ENCODE measurements around the gene CCRL2. TPM values are rescaled to one million over a fixed set of nuclear protein-coding genes. Genes with fewer than 3 reads are reported as not detected.
"Not testable (repeated sequence)": the region's sequence is repeated elsewhere in the genome, so short reads cannot be mapped to it uniquely, and the experiment has no call there.

Gene CCRL2
- polyA plus RNA-seq, 1 donor from 2014 or later: not detected

- TF ChIP-seq TAF1 (IDR thresholded peaks at IDR 0.05; ENCODE audit: low read depth): no peak
- no peak for TF ChIP-seq EZH2 (IDR thresholded peaks at IDR 0.05; ENCODE audit: borderline replicate concordance, insufficient read depth, low read length, poor library complexity, severe bottlenecking)
- no peak for TF ChIP-seq CTCF (IDR thresholded peaks at IDR 0.05; ENCODE audit: poor library complexity, severe bottlenecking)
- TF ChIP-seq POLR2AphosphoS5 (IDR thresholded peaks at IDR 0.05): no peak
- no peak for TF ChIP-seq SMC3 (conservative IDR thresholded peaks at IDR 0.05; ENCODE audit: poor library complexity)
- no peak for TF ChIP-seq RAD21 (conservative IDR thresholded peaks at IDR 0.05)
- TF ChIP-seq REST (IDR thresholded peaks at IDR 0.05; ENCODE audit: borderline replicate concordance): no peak
- no peak for TF ChIP-seq EP300 (conservative IDR thresholded peaks at IDR 0.05; ENCODE audit: poor library complexity, severe bottlenecking)
- TF ChIP-seq MXI1 (conservative IDR thresholded peaks at IDR 0.05; ENCODE audit: poor library complexity, severe bottlenecking): no peak
- no peaks in the 10 kb centered on the region for H3K36me3 ChIP-seq (ENCODE audit: insufficient read depth, low read length)
- H3K4me3 ChIP-seq (ENCODE audit: low read length): no peak overlapping the region
- no peaks in the 10 kb centered on the region for H3K79me2 ChIP-seq (replicated peaks; ENCODE audit: insufficient read depth, low read length)
- no peak overlapping the region for H3K4me2 ChIP-seq (ENCODE audit: low read length)
- H2AFZ ChIP-seq (ENCODE audit: low read depth, low read length): no peak overlapping the region
- no peak overlapping the region for H3K27ac ChIP-seq (ENCODE audit: low read length)
- H3K9me3 ChIP-seq (ENCODE audit: low read length): no peaks in the 10 kb centered on the region
- no peaks in the 10 kb centered on the region for H3F3A ChIP-seq (ENCODE audit: insufficient read depth, low read length, poor library complexity, severe bottlenecking)
- no peaks in the 10 kb centered on the region for H4K20me1 ChIP-seq (ENCODE audit: insufficient read depth)
- H3K9me2 ChIP-seq (ENCODE audit: insufficient read depth, low read length): no peaks in the 10 kb centered on the region
- H3K27me3 ChIP-seq (ENCODE audit: insufficient read depth, low read depth, low read length): no peaks in the 10 kb centered on the region
- no peak overlapping the region for H3K9ac ChIP-seq (ENCODE audit: low read length)
Measured at GRCh38 chr3:46383951-46384330, 23.1 kb upstream of the CCRL2 start.

GRCh38 chr3:46386205-46386604 is 20.9 kb upstream of the CCRL2 start:
- no peak overlapping the region for H3K27ac ChIP-seq (ENCODE audit: low read length)
- H3K4me3 ChIP-seq (ENCODE audit: low read length): no peak overlapping the region
- no peaks in the 10 kb centered on the region for H4K20me1 ChIP-seq (ENCODE audit: insufficient read depth)
- TF ChIP-seq SMC3 (conservative IDR thresholded peaks at IDR 0.05; ENCODE audit: poor library complexity): no peak
- no peak for TF ChIP-seq POLR2AphosphoS5 (IDR thresholded peaks at IDR 0.05)
- no peak for TF ChIP-seq MXI1 (conservative IDR thresholded peaks at IDR 0.05; ENCODE audit: poor library complexity, severe bottlenecking)
- no peak for TF ChIP-seq CTCF (IDR thresholded peaks at IDR 0.05; ENCODE audit: poor library complexity, severe bottlenecking)
- TF ChIP-seq EP300 (conservative IDR thresholded peaks at IDR 0.05; ENCODE audit: poor library complexity, severe bottlenecking): no peak
- TF ChIP-seq REST (IDR thresholded peaks at IDR 0.05; ENCODE audit: borderline replicate concordance): no peak
- TF ChIP-seq EZH2 (IDR thresholded peaks at IDR 0.05; ENCODE audit: borderline replicate concordance, insufficient read depth, low read length, poor library complexity, severe bottlenecking): no peak
- TF ChIP-seq RAD21 (conservative IDR thresholded peaks at IDR 0.05): no peak
- TF ChIP-seq TAF1 (IDR thresholded peaks at IDR 0.05; ENCODE audit: low read depth): no peak
- H3K79me2 ChIP-seq (replicated peaks; ENCODE audit: insufficient read depth, low read length): no peaks in the 10 kb centered on the region
- no peaks in the 10 kb centered on the region for H3K36me3 ChIP-seq (ENCODE audit: insufficient read depth, low read length)
- H3K9me2 ChIP-seq (ENCODE audit: insufficient read depth, low read length): no peaks in the 10 kb centered on the region
- no peak overlapping the region for H2AFZ ChIP-seq (ENCODE audit: low read depth, low read length)
- H3K27me3 ChIP-seq (ENCODE audit: insufficient read depth, low read depth, low read length): no peaks in the 10 kb centered on the region
- H3K4me2 ChIP-seq (ENCODE audit: low read length): no peak overlapping the region
- H3K9me3 ChIP-seq (ENCODE audit: low read length): no peaks in the 10 kb centered on the region
- no peaks in the 10 kb centered on the region for H3F3A ChIP-seq (ENCODE audit: insufficient read depth, low read length, poor library complexity, severe bottlenecking)
- H3K9ac ChIP-seq (ENCODE audit: low read length): no peak overlapping the region

GRCh38 chr3:46388847-46389246 is 18.2 kb upstream of the CCRL2 start:
- H2AFZ ChIP-seq (ENCODE audit: low read depth, low read length); H3K9me3 ChIP-seq (ENCODE audit: low read length); H4K20me1 ChIP-seq (ENCODE audit: insufficient read depth); H3K36me3 ChIP-seq (ENCODE audit: insufficient read depth, low read length); H3K79me2 ChIP-seq (replicated peaks; ENCODE audit: insufficient read depth, low read length); H3K4me3 ChIP-seq (ENCODE audit: low read length); H3K4me2 ChIP-seq (ENCODE audit: low read length); H3K9me2 ChIP-seq (ENCODE audit: insufficient read depth, low read length); H3K27ac ChIP-seq (ENCODE audit: low read length); H3F3A ChIP-seq (ENCODE audit: insufficient read depth, low read length, poor library complexity, severe bottlenecking); H3K9ac ChIP-seq (ENCODE audit: low read length); H3K27me3 ChIP-seq (ENCODE audit: insufficient read depth, low read depth, low read length): not testable (repeated sequence)

Data from neural cell (in vitro differentiated cells).